Fibroblast of villous mesenchyme (primary cell): ENCODE data around the gene UCKL1. TPM values are rescaled to one million over a fixed set of nuclear protein-coding genes. Genes with fewer than 3 reads are reported as not detected.

Source experiments
- DNase-seq: peaks from one replicate; pipeline ENCODE4 v3.0.0-alpha.2; 2010; ENCODE audit warnings: low read depth
- H3K4me3 ChIP-seq: 2 replicates; pipeline ENCODE4 v1.5.1; 2011; ENCODE audit warnings: low read depth, mild to moderate bottlenecking, low read length
- total RNA-seq: library from RNA; depleted of rRNA; stranded (reverse); fragments of >200 nt; gene quantifications from 2 replicates; pipeline ENCODE4 v1.2.3, GENCODE V29; 2012
- TF ChIP-seq, protein P1 (sequence below): IDR thresholded peaks from 2 replicates; pipeline ENCODE4 v1.5.1; 2012; ENCODE audit warnings: low read depth, mild to moderate bottlenecking, low read length; ENCODE audit not compliant: insufficient read depth

UCKL1 gene
- total RNA-seq, 1 donor: 25.0 TPM

DNA sequence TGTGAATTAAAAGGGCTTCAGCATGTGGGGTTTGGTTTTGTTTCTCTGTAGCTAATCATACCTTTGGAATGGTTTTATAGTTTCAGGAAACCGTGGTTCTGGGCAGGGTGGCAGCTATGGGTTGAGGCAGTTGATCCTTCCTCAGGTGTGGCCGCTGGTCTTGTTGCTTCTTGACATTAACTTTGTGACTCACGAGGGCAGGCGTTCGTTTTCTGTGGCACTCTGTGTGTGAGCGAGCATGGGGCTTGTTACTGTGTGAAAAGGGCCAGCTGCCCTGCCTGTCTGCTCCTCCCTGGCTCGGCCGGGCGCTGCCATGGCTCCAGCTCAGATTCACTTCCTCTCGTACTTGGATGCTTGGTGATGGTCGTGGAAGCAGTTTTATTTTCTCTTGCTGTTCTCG, 45.0 kb downstream of the UCKL1 start:
- TF ChIP-seq, protein P1, sequence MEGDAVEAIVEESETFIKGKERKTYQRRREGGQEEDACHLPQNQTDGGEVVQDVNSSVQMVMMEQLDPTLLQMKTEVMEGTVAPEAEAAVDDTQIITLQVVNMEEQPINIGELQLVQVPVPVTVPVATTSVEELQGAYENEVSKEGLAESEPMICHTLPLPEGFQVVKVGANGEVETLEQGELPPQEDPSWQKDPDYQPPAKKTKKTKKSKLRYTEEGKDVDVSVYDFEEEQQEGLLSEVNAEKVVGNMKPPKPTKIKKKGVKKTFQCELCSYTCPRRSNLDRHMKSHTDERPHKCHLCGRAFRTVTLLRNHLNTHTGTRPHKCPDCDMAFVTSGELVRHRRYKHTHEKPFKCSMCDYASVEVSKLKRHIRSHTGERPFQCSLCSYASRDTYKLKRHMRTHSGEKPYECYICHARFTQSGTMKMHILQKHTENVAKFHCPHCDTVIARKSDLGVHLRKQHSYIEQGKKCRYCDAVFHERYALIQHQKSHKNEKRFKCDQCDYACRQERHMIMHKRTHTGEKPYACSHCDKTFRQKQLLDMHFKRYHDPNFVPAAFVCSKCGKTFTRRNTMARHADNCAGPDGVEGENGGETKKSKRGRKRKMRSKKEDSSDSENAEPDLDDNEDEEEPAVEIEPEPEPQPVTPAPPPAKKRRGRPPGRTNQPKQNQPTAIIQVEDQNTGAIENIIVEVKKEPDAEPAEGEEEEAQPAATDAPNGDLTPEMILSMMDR: no peak
- H3K4me3 ChIP-seq: no peak overlapping the region
- DNase-seq: peak; percentile 34

DNA sequence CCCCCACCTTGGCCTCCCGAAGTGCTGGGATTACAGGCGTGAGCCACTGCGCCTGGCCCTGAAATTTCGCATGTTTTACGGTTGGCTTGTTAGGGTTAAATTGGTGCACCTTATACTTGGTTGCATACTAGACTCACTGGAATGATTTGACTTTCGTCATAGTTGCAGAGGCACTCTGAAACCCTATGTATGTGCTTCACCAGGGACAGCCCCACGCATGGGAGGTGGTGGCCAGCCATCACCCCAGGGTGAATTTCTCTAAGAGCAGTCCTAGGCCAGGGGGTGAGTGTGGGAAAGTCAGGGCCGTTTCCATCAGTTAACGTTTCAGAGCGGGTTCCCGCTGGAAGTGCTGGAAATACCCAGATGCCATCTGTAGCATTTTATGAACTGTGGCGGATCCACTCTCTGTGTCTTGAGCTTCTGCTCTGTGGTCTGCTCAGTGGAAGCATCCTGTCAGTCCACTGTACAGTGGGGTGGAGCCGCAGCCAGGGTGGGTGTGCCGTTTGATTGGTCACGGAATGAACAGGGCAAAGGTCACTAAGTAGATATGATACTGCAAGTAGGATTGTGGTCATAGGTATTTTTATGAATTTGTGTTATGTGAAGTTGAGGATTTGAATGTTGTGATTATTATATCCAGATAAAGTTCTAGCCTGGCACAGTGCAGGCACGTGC, 48.1 kb downstream of the UCKL1 start:
- H3K4me3 ChIP-seq: no peak overlapping the region
- peak; percentile 76 for DNase-seq
- TF ChIP-seq, protein P1: no peak

DNA sequence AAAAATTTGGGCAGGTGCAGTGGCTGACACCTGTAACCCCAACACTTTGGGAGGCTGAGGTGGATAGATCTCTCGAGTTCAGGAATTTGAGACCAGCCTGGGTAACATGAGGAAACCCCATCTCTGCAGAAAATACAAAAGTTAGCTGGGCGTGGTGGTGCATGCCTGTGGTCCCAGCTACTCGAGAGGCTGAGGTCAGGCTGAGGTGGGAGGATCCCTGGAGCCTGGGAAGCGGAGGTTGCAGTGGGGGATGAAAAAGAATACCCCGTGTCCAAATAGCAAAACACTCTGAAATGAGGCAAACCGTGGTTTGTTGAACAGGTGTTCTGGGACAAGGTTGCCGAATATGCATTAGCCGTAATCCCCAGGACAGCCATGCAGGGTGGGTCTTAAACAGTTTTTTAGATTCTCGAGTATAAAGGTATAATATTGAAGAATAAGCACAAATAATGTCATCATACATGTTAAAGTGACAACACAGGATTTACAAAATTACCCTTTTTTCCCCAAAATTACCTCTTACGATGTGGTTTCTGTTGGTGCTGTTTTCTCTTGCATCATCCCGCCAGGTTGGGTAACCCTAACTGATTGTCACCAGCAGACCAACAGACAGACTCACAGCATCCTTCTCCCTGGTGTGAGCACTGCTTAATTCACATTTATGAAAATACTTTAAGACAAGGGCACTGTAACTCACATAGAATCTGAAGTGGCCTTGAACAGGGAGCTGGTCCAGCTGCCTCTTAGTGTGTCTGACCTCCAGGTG, 52.2 kb downstream of the UCKL1 start:
- DNase-seq: no peak
- H3K4me3 ChIP-seq: no peak overlapping the region
- TF ChIP-seq, protein P1: no peak

DNA sequence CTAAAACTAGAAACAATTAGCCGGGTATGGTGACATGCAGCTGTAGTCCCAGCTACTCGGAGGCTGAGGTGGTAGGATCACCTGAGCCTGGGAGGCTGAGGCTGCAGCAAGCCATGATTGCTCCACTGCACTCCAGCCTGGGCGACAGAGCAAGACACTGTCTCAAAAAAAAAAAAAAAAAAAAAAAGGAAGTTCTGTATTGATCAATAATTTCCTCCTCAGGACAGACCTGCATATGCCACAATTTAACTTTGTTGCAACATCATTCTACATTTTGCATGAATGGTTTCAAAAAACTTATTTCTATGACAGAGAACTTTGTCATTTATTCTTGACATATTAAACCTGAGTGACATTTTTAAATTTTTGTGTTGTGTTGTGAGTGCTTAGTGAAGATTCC, 55.8 kb downstream of the UCKL1 start:
- TF ChIP-seq, protein P1: no peak
- no peak for DNase-seq
- H3K4me3 ChIP-seq: no peak overlapping the region

DNA sequence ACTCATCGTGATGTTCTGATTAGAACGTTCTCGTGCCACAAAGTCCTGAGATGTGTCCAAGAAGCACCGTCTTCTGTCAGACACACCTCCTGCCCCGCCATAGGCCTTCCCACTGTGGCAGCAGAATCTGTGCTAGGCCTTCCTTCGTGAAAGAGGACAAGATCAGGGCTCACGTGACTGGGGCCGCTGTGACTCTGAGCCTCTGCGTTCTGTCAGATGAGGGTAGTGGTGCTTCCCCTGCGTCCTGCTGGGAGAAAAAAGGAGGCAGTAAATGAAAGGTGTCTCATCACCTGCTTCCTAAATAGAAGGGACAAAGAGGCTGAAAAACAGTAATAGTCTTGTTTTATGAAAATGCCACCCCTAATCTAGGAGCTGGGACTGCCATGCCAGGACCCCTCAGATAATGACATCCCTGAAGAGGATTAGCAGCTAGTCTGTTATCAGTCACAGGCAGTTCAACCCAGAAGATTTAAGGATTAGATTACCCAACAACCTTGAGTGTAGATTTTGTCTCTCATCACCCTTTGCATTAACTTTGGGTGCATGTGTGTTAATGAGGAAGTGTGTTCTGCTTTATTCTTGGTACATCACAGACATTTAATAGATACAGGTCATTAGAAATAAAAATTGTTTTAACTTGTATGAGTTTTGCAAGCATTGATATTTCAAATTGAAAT, 57.2 kb downstream of the UCKL1 start:
- no peak overlapping the region for H3K4me3 ChIP-seq
- TF ChIP-seq, protein P1: no peak
- DNase-seq: no peak

DNA sequence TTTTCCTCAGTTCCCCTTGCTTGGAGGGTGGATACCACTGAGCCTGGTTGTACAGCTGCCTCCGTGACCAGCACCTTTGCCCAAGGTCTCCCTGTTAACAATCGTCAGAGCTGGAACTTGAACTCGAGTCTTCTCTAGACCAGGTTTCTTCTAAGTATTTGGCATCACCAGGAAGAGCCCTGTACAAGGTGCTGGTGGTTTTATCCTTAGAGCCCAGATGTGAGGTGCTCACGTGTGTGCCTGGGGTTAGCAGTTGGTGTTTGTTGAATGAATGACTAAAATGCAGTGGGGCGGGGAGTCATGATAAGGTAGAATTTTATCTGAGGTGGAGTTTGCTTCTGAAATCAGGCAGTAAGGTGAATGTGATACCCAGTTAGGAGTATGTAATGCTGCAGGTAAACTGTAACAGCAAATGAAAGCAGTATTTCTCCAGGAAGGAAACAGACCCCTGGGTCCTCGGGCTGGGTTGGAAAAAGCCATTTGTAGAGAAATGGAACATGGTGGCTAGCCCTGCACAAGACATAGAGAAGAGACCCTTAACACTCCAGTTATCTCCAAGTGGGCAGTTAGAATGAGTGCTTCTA, 58.1 kb downstream of the UCKL1 start:
- H3K4me3 ChIP-seq: no peak overlapping the region
- TF ChIP-seq, protein P1: no peak
- no peak for DNase-seq
